ENCODE data around the gene TMEM237. TPM values are rescaled to one million over a fixed set of nuclear protein-coding genes. Genes with fewer than 3 reads are reported as not detected.
"Not testable (repeated sequence)": the region's sequence is repeated elsewhere in the genome, so short reads cannot be mapped to it uniquely, and the experiment has no call there.

The TMEM237 gene
- total RNA-seq, 6 donors from 2014 or later = 8.2 to 17.0 (median 13.9) TPM

GRCh38 chr2:201674794-201675193, 31.5 kb upstream of the TMEM237 start:
- TF ChIP-seq POLR2A (IDR thresholded peaks at IDR 0.05) = no peak
- no peak for TF ChIP-seq EP300 (IDR thresholded peaks at IDR 0.05)
- TF ChIP-seq, protein P1, sequence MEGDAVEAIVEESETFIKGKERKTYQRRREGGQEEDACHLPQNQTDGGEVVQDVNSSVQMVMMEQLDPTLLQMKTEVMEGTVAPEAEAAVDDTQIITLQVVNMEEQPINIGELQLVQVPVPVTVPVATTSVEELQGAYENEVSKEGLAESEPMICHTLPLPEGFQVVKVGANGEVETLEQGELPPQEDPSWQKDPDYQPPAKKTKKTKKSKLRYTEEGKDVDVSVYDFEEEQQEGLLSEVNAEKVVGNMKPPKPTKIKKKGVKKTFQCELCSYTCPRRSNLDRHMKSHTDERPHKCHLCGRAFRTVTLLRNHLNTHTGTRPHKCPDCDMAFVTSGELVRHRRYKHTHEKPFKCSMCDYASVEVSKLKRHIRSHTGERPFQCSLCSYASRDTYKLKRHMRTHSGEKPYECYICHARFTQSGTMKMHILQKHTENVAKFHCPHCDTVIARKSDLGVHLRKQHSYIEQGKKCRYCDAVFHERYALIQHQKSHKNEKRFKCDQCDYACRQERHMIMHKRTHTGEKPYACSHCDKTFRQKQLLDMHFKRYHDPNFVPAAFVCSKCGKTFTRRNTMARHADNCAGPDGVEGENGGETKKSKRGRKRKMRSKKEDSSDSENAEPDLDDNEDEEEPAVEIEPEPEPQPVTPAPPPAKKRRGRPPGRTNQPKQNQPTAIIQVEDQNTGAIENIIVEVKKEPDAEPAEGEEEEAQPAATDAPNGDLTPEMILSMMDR (IDR thresholded peaks at IDR 0.05) = no peak
- TF ChIP-seq POLR2AphosphoS5 (IDR thresholded peaks at IDR 0.05) = no peak
- ATAC-seq (ENCODE audit: low FRiP score in 2 of 2) = no peak
- H3K27ac ChIP-seq = no peak overlapping the region

GRCh38 chr2:201674298-201674697, 31.0 kb upstream of the TMEM237 start:
- H3K9me3 ChIP-seq = no peaks in the 10 kb centered on the region
- 68 to 74% methylated on average over 3 of the region's 3 CpGs for WGBS, 2 donors
- no peaks in the 10 kb centered on the region for H3K4me1 ChIP-seq
- H3K27me3 ChIP-seq = no peaks in the 10 kb centered on the region
- H3K27ac ChIP-seq = no peak overlapping the region
- DNase-seq (no peak), ATAC-seq (ENCODE audit: low FRiP score in 2 of 2) (no peak)
- H3K36me3 ChIP-seq = no peaks in the 10 kb centered on the region
- H3K4me3 ChIP-seq = no peak overlapping the region
- TF ChIP-seq POLR2AphosphoS5 (IDR thresholded peaks at IDR 0.05) (no peak), EP300 (IDR thresholded peaks at IDR 0.05) (no peak), POLR2A (IDR thresholded peaks at IDR 0.05) (no peak)
- TF ChIP-seq, protein P1 (IDR thresholded peaks at IDR 0.05) = no peak

More at GRCh38 chr2:201674794-201675193, 31.5 kb upstream of the TMEM237 start:
- 81 to 88% methylated on average over 3 of the region's 3 CpGs for WGBS, 2 donors
- no peaks in the 10 kb centered on the region for H3K36me3 ChIP-seq
- H3K9me3 ChIP-seq = no peaks in the 10 kb centered on the region
- H3K4me3 ChIP-seq = no peak overlapping the region
- DNase-seq = no peak
- H3K27me3 ChIP-seq = no peaks in the 10 kb centered on the region
- H3K4me1 ChIP-seq = no peaks in the 10 kb centered on the region

- WGBS, 2 donors = 80 to 90% methylated on average over 2 of the region's 2 CpGs
- no peaks in the 10 kb centered on the region for H3K27me3 ChIP-seq
- H3K36me3 ChIP-seq = no peaks in the 10 kb centered on the region
- ATAC-seq (ENCODE audit: low FRiP score in 2 of 2) (no peak), DNase-seq (no peak)
- no peaks in the 10 kb centered on the region for H3K9me3 ChIP-seq
- H3K27ac ChIP-seq = no peak overlapping the region
- no peak overlapping the region for H3K4me3 ChIP-seq
- no peaks in the 10 kb centered on the region for H3K4me1 ChIP-seq
- no peak for TF ChIP-seq EP300 (IDR thresholded peaks at IDR 0.05)
- TF ChIP-seq, protein P1 (IDR thresholded peaks at IDR 0.05) = no peak
- no peak for TF ChIP-seq POLR2A (IDR thresholded peaks at IDR 0.05)
- TF ChIP-seq POLR2AphosphoS5 (IDR thresholded peaks at IDR 0.05) = no peak
These were observed 30.2 kb upstream of the TMEM237 start for GRCh38 chr2:201673546-201673945.

- not testable (repeated sequence) for H3K27ac ChIP-seq; H3K4me3 ChIP-seq; H3K36me3 ChIP-seq; DNase-seq; H3K9me3 ChIP-seq; H3K4me1 ChIP-seq; ATAC-seq (ENCODE audit: low FRiP score in 2 of 2); H3K27me3 ChIP-seq
- WGBS, 2 donors = 53 to 54% methylated on average over 4 of the region's 4 CpGs
These were observed 27.9 kb upstream of the TMEM237 start for GRCh38 chr2:201671205-201671604.

GRCh38 chr2:201669865-201670264, 26.6 kb upstream of the TMEM237 start:
- no peaks in the 10 kb centered on the region for H3K9me3 ChIP-seq
- TF ChIP-seq EP300 (IDR thresholded peaks at IDR 0.05) (no peak), POLR2A (IDR thresholded peaks at IDR 0.05) (no peak), POLR2AphosphoS5 (IDR thresholded peaks at IDR 0.05) (no peak)
- TF ChIP-seq, protein P1 (IDR thresholded peaks at IDR 0.05) = no peak
- no peak for DNase-seq
- 91 to 94% methylated on average over 1 of the region's 1 CpG for WGBS, 2 donors
- no peak overlapping the region for H3K4me3 ChIP-seq
- no peaks in the 10 kb centered on the region for H3K27me3 ChIP-seq
- no peaks in the 10 kb centered on the region for H3K4me1 ChIP-seq
- no peak for ATAC-seq (ENCODE audit: low FRiP score in 2 of 2)
- no peaks in the 10 kb centered on the region for H3K36me3 ChIP-seq
- H3K27ac ChIP-seq = no peak overlapping the region
